Astrocyte (in vitro differentiated cells and primary cell): ENCODE measurements around the gene GRB7.

Source experiments
- CTCF ChIP-seq: IDR thresholded peaks from 2 replicates; pipeline ENCODE4 v1.5.1; 2011; ENCODE audit warnings: low read depth, mild to moderate bottlenecking, inconsistent platforms, low read length, moderate library complexity; ENCODE audit not compliant: insufficient read depth
- EZH2 ChIP-seq: IDR thresholded peaks from 2 replicates; pipeline ENCODE4 v1.6.1; 2012; ENCODE audit warnings: mild to moderate bottlenecking, low read length, inconsistent platforms; ENCODE audit not compliant: insufficient read depth

GRCh38 chr17:39736319-39737165, 1.2 kb upstream of the GRB7 start:
- TF ChIP-seq CTCF (no peak), EZH2 (no peak)
